ENCODE measurements around the gene PPT1. TPM values are rescaled to one million over a fixed set of nuclear protein-coding genes. Genes with fewer than 3 reads are reported as not detected.

Gene PPT1
- total RNA-seq, 2 donors from 2014 or later, result 17.5 to 28.6 TPM

- intact Hi-C loops (cut with DNase I, micrococcal nuclease), result no loop called here
- ATAC-seq, result peak; percentile 67
- no peak for DNase-seq
These were observed 38.4 kb downstream of the PPT1 start for GRCh38 chr1:40058453-40059337.

- intact Hi-C loops (cut with DNase I, micrococcal nuclease), result no loop called here
- DNase-seq, result no peak
- ATAC-seq, result no peak
These were observed 39.0 kb downstream of the PPT1 start for GRCh38 chr1:40058097-40058452.

- DNase-seq (no peak), ATAC-seq (no peak)
- intact Hi-C loops (cut with DNase I, micrococcal nuclease), result no loop called here
These were observed 39.6 kb downstream of the PPT1 start for GRCh38 chr1:40057310-40058030.

DNA sequence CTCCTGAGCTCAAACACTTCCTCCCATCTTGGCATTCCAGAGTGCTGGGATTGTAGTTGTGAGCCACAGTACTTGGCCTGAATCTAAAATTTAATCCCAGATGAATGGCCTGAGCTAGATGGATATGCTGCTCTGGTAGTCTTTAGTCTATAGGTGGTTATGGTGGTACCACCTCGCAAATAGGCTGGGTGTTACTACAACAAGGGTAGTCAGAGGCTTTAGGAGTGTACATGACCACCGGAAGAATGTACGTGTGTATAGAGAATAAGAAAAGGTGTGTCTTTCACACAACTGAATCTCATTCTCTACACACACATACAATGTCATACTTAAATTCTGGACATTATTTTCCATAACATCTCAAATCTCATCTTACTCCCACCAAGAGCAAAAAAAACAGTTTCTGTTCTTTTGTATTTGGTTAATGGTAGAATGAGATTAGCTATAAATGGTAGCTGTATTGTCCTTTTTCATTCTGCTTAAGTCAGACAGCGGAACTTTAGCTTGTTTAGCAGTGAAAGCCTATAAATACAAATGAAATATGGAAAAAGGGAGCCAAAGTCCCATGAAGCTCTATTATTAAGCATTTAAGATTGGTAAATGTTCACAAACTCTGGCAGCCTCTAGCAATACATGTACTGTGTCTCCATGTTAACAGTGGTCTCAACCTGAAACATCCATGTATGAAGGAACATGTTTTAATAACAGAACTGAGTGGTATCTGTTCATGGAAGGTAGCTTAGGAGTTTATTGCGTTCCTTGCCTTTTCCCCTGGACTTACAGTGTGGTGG lies 40.3 kb downstream of the PPT1 start:
- intact Hi-C loops (cut with DNase I, micrococcal nuclease), result no loop called here
- DNase-seq (no peak), ATAC-seq (no peak)

DNA sequence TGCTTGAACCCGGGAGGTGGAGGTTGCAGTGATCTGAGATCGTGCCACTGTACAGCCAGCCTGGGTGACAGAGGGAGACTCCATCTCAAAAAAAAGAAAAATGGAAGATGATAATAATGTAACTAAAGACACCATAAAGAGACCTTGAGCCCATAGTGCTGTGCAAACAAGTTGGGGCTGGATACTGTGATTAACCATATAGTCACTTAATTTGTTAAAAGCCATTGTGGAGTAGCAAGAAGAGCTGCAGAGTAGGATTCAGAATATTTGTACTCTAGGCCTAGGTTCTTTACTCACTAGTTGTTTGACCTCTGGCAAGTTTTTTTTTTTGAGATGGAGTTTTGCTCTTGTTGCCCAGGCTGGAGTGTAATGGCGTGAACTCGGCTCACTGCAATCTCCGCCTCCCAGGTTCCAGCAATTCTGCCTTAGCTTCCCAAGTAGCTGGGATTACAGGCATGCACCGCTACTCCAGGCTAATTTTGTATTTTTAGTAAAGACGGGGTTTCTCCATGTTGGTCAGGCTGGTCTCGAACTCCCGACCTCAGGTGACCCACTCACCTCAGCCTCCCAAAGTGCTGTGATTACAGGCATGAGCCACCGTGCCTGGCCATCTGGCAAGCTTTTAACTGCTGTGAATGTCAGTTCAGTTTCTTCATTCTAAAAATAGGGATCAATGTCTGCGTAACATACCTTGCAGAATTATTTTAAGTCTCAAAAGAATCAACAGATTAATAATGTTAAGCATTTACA lies 43.7 kb downstream of the PPT1 start:
- ATAC-seq (no peak), DNase-seq (no peak)
- intact Hi-C loops (cut with DNase I, micrococcal nuclease), result no loop called here

GRCh38 chr1:40050863-40051262 lies 46.2 kb downstream of the PPT1 start:
- DNase-seq (no peak), ATAC-seq (no peak)
- intact Hi-C loops (cut with DNase I, micrococcal nuclease), result no loop called here

DNA sequence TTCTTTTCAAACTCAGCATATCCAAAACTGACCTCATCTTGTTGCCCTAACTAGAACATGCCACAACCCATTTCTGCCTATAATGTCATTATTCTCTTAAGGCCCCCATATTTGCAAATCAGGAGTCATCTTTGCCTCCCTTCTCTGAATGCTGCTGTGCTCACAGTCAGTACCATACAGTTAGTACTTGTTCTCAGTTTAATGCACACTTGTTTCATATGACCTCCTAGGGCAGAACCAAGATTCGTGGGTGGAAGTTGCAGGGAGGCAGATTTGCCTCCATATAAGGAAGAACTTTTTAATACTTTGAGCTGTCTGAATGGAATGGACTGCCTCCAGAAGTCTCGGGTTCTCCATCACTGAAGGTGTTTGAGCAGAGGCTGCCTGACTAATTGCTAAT lies 47.3 kb downstream of the PPT1 start:
- no peak for ATAC-seq
- intact Hi-C loops (cut with DNase I, micrococcal nuclease), result no loop called here

GRCh38 chr1:40047769-40048168 lies 49.3 kb downstream of the PPT1 start:
- ATAC-seq, result no peak
- intact Hi-C loops (cut with DNase I, micrococcal nuclease), result no loop called here
- DNase-seq, result no peak

More for the DNA sequence above, 47.3 kb downstream of the PPT1 start:
- no peak for DNase-seq

GRCh38 chr1:40047276-40047675 lies 49.8 kb downstream of the PPT1 start:
- DNase-seq (no peak), ATAC-seq (no peak)
- intact Hi-C loops (cut with DNase I, micrococcal nuclease), result no loop called here

DNA sequence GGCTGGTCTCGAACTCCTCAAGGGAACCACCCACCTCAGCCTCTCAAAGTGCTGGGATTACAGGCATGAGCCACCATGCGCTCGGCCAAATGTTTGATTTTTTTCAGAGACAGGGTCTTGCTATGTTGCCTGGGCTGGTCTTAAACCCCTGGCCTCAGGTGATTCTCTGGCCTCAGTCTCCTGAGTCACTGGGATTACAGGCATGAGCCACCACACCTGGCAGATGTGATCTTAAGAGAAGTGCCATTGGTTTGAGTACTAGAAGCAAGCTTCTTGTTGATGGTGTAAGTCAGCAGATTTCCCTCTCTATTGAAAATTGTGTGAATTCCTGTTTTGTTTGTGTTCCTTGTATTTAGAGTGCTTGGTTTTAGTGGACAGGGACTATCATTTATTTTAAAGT lies 51.3 kb downstream of the PPT1 start:
- intact Hi-C loops (cut with DNase I, micrococcal nuclease), result no loop called here

GRCh38 chr1:40045182-40045581 lies 51.9 kb downstream of the PPT1 start:
- intact Hi-C loops (cut with DNase I, micrococcal nuclease), result no loop called here
- ATAC-seq (no peak), DNase-seq (no peak)

More for the DNA sequence above, 51.3 kb downstream of the PPT1 start:
- no peak for ATAC-seq
- no peak for DNase-seq

DNA sequence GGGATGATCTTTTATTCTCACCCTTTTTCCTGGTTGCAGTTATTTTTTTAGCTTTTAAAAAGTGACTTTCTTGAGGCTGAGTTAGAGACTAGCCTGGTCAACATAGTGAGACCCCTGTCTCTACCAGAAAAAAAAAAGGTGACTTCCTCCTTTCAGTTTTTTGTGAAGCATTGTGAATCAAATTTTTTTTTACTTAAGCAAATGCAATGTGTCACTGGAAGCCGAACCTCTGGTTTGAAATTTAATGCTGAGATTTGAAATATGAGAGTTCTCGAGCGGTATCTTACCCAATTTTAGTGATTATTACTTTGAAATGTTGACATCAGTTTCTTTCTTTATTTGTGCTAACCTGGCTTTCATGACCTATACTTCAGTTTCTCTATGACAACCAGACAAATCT lies 52.9 kb downstream of the PPT1 start:
- ATAC-seq (no peak), DNase-seq (no peak)
- intact Hi-C loops (cut with DNase I, micrococcal nuclease), result no loop called here

DNA sequence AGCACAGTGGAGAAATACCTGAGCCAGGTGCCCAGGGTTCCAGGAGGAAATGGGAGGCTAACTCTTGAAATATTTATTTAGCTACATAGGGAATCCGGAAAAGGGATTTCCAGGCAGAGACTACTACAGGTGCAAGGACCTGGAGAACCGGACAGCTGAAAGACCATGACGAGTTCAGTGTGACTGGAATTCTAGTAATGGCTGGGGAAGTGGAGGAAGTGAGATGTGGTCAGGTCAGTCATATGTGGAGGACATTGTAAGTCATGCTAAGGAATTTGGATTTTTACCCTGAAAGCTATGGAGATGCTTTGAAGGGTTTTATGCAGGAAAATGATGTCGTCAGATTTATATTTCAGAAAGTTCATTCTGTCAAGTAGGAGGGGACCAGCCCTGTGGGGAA lies 54.7 kb downstream of the PPT1 start:
- intact Hi-C loops (cut with DNase I, micrococcal nuclease), result no loop called here
- ATAC-seq (no peak), DNase-seq (no peak)

GRCh38 chr1:40041466-40041838 lies 55.6 kb downstream of the PPT1 start:
- DNase-seq (no peak), ATAC-seq (no peak)
- intact Hi-C loops (cut with DNase I, micrococcal nuclease), result no loop called here

DNA sequence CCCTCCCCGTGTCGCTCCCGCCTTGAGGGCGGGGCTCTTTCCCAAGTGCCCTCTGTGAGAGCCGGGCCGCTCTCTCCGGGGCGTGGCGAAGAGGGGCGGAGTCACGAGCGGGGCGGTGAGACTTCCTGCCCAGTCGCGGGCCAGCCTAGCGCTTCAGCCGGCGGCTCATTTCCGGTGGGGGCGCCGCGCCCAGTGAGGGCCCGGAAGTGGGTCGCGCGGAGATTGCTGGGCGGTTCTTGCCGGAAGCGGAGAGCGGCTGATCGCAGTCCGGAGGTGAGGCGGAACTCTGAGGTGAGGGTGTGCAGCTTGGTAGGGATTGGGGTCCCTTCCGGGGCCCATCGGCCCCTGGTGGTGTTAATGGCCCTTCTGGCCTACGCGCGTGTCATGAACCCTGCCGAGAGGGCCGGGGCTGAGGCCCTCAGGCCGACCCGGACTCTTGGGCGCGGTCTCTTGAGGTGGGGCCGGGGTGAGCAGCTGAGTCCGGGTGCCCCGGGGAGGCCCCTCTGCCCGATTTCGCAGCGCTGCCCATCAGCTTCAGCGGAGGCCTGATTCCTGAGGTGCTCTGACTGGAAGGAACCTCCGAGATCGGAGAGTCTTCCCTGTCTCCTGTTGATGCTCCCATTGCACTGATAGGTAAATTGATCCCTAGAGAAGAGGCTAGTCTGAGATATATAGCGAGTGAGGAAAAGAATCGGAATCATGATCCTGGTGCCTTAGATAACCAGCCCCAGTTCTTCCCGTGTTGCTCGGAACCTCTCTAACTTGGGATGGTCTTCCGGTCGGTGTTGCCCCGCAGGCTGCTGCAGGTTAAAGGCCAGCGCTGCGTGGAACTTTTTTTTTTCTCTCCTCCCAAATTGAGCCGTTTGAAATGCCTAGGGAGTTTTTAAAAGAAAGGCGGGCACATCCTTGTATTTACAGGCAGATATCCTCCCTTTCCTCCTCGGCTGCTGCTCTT lies 56.3 kb downstream of the PPT1 start, which contains the start of gene CAP1:
Gene CAP1, plus strand, starts transcription at position 219 of the 955 bp plus-strand sequence. CDS start 18,618 bp downstream, outside the sequence.
- DNase-seq (peak; percentile 99 to 100), ATAC-seq (peak; percentile 83)
- intact Hi-C loops (cut with DNase I, micrococcal nuclease), result no loop called here

DNA sequence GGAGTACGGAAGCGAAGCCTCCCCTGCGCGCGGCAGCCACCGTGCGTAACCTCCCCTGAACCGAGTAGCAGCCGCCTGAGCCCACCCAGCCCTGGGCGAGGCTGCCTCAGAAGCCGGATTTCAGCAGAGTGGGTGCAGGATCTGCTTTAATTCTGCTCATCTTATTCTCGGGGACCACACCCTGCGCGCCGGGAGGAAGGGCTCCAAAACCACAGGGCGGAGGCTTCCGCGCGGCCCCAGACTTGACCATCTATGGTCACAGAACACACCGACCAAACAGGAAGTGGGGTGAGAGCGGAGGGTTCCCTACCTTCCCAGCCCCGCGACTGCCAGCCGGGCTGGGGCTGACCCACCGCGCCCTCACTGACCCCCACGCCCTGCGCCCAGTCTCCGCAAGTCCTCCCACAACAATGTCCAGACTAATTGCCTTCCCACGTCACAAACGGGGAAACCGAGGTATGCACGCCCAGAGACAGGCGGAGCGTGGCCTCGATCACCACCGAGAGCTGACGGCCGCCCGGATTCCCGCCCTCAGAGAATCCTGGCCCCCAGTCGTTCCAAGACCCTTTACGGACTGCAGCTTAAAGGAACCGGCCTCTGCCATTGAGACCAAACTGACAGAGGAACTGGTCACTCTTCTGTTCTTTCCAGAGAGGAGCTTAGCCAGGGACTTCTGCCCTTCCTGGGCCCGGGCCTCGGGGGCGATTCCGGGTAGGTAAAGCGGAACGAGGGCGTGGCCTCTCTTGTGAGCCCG lies 57.1 kb downstream of the PPT1 start:
- intact Hi-C loops (cut with DNase I, micrococcal nuclease), result no loop called here
- DNase-seq (peak; percentile 92 to 93), ATAC-seq (peak; percentile 61)

- DNase-seq (no peak), ATAC-seq (peak; percentile 44)
- intact Hi-C loops (cut with DNase I, micrococcal nuclease), result no loop called here
These were observed 57.8 kb downstream of the PPT1 start for GRCh38 chr1:40039245-40039756.
